Ramos (cell line): ENCODE data around the gene SMIM9.

ENCODE experiments used
- in situ Hi-C: fragments of 300-500 bp; cut with MboI; formaldehyde crosslinking; loops from one replicate; pipeline ENCODE4 v1.14.3; 2022; ENCODE audit warnings: low sequenced_read_pairs; ENCODE audit not compliant: unreplicated experiment

Gene SMIM9

DNA sequence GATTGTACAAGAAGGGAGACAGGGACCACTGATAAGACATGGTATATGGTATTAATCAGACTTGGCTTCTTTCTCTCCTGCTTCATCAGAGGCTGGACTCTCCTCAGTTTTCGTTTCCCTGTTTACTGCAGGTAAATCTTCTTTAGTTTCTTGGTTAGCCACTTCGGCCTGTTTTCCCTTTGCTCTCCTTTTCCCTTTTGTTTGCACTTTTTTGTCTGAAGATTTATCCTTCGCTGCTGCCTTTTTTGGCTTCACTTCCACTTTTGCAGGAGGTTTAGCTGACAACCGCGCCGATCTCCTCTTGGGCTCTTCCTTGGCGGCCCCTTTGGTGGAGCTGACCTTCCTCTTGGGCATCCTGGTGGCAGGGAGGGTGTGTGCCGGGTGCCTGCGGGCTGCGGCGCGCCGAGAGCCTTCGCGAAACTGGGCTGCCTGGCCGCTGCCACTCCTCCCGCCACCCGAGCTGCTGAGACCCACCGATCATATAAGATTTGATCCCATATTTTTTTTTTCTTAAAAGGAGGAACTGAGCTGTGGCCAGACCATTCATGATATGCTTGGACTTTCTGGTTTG is 17.3 kb downstream of the SMIM9 start:
- in situ Hi-C loops = loop anchor here (10.0 kb wide), 1 partner anchor 58 kb away; no protein-coding TSS in a partner anchor

DNA sequence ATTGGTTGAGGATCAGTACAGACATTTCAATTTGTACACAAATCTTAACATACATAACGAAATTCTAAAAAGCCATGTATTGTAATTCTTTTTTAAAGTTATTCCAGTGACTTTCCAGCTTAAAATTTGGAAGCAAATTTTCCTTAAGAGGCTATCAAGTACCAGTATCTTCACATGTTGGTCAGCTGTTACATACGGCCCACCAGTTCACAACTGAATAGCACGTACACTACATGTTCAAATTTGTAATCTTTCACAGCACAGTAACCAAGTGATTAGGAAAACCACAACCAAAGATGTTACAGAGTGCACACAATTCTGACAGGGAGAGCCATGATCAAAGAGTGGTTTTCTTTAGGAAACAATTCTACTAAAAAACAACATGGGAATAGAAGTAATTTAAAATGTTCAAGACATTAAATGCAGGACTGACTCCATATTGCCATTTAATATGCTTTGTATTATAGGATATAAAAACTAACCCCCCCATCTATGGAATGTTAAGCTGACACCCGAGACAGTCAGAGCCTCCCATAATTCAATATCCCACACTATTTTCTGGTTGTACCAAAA is 18.1 kb downstream of the SMIM9 start:
- in situ Hi-C loops = loop anchor here (10.0 kb wide), 1 partner anchor 58 kb away; no protein-coding TSS in a partner anchor

DNA sequence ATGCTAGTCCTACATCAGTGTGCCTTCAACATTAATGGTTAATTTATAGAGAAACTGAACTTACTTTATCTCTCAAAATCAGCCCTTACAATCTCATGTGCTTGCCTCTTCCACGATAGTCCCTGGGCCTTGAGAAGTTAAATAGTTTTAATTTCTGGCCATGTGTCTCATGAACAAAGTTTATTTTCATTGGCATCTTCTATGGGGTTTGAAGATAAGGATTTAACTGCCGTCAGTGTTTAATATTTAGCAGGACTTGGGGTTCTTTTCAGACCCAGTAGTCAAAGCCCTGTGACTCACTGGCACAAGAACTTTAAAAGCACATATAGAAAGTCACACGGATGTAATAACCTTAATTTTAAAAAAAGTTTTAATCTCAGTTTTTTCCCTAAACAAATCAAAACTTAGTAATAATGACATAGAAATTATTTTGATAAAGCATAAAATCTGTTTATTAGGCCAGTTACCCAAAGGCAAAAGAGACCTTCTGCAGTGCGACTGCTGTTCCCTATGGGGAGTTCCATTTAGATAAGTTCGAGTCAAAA is 19.1 kb downstream of the SMIM9 start:
- in situ Hi-C loops = loop anchor here (10.0 kb wide), 1 partner anchor 59 kb away; no protein-coding TSS in a partner anchor

DNA sequence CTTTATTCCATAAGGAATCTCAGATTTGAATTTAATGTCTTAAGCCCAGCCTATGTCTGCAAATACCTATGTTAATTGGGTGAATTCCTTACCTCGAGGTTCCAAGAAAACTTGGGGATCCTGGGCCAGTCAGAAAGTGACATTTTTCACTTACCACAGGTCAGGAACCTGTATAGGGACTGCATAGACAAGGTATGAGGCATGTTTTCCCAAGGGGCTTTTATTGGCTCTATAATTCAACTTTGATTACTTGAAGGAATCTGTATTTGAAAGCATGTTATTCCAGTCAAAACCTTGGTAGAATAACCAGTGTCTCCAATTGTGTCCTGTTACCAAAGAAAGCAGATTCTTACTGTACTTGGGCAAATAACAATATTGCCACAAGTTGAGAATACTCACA is 20.7 kb downstream of the SMIM9 start:
- in situ Hi-C loops = loop anchor here (10.0 kb wide), 1 partner anchor 61 kb away; no protein-coding TSS in a partner anchor

DNA sequence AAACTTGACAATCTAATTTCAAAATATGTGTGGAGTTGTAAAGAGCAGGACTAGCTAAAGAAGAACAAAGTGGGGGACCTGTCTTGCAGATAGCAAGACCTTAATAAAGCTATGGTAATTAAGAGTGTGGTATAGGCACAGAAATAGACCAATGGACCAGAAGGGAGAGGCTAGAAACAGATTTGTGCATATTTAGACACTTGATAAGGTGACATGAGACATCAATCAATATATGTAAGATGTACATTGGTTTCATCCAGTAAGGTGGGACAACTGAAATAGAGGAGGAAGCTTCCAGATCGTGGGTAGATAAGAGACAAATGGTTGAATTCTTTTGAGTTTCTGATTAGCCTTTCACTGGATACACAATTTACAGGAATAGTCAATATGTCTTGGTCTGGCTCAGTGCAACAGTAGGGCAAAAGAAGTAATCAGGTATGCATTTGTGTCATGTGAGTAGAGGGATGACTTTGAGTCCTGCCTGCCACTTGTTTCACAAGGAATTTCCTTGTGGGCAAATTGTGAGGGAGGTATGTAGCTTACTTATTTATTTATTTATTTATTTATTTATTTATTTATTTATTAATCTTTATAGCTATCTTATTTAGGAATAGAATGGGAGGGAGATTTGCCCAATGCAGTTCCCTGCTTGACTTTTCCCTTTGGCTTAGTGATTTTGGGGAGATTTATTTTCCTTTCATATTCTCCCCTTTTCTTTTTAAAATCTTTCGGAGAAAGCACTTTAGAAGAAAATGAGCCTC is 21.9 kb downstream of the SMIM9 start:
- in situ Hi-C loops = loop anchor here (10.0 kb wide), 1 partner anchor 62 kb away; no protein-coding TSS in a partner anchor

DNA sequence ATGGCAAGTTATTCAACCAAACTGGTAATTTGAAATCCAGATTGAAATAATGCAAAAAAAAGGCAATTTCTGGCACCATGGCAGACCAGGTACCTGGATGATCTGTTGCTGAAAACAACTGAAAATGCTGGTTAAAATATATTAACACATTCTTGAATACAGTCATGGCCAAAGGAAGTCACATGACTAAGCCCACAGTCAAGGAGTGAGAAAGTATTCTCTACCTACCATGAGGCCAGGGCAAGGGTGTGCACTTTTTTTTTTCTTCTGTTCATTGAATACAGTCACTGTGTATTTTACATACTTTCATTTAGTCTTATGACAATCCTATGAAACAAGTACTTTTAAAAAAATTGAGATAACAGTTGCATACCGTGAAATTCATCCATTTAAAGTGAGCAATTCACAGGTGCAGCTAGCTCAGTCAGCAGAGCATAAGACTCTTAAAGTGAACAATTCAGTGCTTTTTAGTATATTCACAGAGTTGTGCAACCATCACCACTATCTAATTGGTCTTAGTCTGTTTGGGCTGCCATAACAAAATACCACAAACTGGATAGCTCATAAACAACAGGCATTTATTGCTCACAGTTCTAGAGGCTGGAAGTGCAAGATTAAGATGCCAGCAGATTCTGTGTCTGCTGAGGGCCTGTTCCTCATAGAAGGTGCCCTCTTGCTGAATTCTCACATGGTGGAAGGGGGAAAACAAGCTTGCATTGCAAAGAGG is 24.4 kb downstream of the SMIM9 start:
- in situ Hi-C loops = loop anchor here (10.0 kb wide), 1 partner anchor 65 kb away; no protein-coding TSS in a partner anchor

DNA sequence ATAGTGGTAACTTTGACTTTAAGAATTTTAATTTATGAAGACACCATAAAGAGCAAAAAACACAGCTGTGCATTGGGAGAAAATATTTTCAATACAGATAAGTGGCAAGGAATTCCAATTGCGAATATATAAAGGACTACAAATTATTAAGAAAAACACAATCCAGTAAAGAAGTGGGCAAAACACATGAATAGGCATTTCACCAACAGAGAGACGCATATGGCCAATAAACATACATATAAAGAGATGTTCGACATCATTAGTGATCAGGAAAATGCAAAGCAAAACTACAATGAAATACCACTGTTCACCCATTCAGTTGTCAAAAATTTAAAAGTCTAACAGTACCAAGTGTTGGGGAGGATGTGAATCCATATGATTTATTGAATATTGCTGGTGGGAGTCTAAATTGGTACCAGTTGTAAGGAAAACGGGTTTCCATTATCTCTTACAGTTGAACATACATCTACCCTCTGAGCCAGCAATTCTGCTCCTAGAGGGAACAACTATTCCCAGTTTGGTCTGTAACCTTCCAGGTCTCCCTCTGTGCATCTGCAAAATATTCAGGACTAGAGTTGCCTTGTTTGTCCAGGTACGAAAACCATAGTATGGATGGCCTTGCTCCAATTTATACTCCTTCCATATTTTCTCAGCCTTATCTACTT is 27.5 kb downstream of the SMIM9 start:
- in situ Hi-C loops = no loop called here

DNA sequence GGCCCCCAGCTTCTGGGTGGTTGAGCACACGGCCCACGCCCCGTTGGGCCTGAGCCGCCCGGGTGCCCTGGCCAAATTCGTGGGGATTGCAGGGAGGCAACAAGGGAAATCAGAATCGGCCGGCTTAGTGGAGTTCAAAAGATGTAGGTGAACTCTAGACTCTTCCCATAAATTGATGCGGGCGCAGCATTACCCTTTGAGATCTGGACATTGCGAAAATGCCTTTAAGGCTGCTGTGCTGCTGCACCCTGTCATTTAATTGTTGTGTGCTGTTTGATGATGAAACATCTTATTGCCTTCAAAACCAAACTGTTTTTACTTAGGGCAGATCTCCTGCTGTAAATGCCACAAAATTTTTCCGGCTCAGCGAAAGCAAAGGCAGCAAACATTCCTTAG is 28.8 kb downstream of the SMIM9 start:
- in situ Hi-C loops = no loop called here

DNA sequence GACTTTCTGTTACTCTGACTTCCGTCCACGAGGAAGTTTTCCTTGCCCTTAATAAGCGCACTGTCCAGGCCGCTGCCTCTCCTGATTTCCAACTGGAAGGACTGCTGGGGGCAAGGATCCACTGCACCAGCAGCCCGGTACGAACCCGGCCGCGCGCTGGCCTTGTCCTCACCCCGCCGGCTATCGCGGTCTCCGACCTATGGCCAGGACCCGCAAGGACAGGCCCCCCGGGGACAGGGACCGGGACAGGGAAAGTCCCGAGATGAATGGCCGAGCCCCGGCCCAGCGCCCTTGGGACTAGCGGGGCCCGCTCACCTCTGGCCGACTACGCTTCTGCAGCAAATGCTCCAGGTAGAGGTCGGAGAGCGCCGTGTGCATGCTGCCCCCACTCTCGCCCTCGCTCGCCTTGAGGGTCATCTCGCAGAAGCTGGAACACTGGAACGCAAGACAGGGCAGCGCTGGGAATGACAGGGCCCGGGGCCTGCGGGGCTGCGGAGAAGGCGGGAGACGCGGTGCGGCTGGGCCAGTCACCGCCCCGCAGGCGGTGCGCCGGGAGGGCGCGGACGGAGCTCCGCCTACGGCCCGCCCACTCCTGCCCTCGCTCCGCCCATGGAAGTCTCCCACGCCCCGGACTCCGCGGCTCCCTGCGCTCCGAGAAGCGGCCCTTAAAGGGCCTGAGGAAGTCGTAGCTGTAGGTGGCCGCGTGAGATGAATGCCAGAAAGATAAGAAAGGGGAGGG is 29.3 kb downstream of the SMIM9 start, which contains the start of gene MPP1:
TSS of gene MPP1 (minus strand) at position 529 of the 739 bp plus-strand sequence. CDS start at position 417, 112 bp downstream.
- in situ Hi-C loops = no loop called here

DNA sequence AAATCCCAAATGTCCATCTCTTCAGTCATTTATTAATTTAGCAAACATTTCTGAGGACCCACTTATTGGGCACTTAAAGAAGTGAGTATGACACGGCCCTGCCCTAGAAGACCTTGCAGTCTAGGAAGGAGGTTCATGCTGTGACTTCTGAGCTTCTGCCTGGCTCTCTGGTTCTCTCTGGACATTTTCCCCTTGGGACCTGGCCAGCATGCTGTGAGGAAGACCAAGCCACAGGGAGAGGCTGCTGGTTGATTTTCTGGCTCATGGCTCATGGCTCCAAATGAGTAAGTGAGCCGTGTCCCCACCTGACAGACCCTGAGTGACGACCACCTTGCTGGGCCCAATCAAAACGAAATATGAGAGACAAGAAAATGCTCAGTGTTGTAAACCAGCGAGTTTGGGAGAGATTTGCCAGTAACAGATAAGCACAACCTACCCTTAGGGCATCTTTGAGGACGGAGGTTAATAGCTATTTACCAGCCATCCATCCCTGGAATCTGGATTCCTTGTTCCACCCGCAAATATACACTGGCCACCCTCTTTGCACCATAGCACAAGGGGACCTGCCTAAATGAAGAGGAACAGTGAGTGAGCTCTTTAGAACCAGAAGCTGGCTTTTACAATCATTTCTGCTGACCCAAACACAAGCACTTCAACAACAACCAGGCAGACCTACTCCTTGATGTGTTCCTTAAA is 30.1 kb downstream of the SMIM9 start:
- in situ Hi-C loops = no loop called here

DNA sequence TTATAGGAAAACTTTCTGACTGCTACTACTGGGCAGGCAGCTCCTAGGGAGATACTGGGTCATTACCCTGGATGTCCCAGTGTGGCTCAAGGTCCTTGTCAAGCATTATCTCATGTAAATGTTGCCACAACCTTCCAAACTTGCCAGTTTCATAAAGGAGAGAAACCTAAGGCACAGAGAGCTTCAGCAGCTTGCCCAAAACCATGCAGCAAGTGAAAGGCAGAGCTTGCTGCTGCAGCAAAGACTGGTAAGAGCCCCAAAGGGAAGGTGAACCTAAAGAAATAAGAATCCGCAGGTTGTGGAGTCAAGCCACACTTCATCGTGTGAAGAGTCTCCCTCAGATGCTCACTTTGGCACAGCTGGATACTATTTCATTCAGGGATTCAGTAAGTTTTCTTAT is 31.5 kb downstream of the SMIM9 start:
- in situ Hi-C loops = no loop called here

DNA sequence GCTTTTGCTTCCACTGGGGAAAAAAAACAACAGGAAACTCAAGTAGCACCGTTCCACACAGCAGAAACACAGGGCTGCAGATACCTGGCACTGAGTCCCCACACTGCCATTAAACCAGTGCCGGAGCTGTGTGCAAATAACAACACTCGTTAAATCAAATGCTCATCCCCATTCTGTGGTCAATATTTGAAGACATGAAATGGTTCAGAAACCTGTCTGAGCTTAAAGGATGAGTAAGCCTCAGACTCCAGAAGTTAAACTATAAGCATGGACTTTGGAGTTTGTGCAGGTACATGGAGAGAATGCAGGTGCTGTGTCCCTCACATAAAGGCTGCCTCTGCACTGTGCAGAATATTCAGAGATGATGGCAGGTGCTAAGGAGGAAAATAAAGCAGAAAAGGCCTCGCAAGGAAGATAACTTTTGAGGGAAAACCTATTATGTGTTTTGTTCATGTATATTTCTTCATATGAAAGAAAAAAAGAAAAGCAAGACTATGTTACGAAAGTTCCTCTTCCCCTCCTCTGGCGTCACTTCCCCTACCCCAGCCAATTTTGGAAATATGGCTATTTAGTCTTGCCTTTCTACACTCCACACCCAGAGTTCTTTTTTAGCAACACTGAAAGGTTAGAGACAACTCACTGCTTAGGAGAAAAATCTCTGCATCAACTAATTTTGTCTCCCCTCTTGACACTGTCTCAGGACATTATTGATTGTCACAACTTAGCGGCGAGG is 33.8 kb downstream of the SMIM9 start:
- in situ Hi-C loops = no loop called here

DNA sequence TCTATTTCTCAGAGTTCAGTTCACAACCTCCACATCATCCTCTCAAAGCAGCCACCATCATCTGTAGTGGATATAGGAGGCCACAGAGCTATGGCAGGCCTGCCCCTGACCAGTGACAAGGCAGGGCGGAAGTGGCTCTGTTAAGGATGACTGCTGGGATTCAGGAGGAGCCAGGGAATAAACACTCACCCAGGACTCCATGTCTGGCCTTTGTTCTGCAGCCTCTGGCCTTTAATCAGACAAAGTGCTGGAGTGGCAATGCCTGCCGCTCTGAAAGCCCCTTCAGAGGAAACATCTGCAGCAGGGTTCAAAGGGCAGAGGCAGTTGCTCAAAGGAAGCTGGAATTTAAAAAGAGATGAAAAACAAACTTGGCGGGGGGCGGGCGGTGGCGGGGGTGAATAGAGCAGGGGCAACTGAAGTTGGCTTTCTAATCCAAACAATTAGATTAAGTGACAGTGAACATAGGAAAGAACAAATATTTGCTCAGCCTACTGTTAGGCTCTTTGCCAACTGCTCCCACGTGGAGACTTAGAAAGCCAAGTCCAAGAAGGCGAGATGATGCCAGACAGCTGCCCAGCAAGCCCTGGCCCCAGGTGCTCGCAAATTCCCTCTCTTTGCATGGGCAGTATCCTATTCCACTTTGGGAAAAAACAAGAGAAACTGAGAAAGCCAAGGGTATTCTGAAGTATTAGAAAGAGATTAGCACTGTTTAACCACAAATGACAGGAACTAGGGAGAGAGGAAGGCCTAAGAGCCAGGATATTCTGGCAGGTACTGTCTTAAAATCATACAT is 34.7 kb downstream of the SMIM9 start:
- in situ Hi-C loops = no loop called here

DNA sequence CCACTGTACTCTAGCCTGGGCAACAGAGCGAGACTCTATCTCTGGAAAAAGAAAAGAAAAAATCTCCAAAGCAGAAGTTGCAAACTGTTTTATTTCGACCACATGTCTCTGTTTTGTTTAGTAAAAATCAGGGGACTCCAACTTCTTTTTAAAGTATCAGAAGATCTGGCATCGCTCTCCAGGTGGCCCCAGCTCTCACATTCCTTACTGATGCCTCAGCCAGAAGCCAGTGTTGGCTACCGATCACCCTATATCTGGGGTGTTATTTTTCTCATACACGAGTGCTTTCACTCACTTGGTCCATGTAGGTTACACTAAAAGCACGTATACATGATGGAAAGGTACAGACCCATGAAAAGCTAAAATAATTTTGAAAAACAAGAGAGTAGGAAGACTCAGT is 37.5 kb downstream of the SMIM9 start:
- in situ Hi-C loops = no loop called here

DNA sequence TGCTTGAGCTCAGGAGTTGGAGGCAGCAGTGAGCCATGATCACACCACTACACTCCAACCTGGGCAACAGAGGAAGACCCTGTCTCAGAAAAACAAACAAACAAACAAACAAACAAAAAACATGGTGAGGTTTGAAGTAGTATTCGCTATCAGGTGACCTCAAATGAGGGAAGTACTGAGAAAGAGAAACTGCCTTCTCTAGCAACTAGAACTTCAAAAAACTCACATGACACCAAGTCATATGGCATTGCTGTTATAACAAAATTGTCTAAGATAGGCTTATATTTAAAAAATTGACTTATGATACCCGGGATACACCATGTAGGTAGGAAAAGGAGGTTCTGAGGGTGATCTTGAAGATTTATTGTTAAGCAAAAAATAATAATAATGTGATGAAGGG is 39.4 kb downstream of the SMIM9 start:
- in situ Hi-C loops = no loop called here

DNA sequence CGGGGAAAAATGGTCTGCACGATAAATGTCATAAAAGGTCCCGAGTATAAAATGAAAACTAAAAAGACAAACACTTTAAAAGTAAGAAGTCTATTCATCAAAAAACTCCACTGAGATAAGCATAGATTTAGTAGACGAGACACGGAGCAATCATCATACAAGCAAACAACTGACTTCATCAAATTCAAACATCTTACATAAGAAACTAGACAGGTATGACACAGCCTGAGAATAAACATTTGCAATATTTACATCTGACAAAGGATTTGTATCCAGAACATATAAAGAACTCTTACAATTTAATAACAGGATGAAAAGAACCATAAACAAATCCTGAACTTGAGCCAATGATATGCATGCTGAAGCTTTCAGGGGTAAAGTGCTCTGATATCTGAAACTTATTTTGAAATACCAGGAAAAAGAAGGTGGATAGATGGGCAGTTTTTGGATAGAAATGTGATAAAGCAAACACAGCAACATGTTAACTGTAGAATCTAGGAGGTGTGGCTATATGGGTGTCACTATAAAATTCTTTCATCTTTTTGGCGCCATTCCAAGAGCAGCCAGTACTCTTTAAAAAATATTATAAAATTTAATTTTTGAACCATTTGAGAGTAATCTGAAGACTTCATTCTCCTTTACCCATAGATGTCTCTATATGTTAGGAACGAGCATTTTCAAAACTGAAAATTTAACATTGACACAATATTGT is 41.2 kb downstream of the SMIM9 start:
- in situ Hi-C loops = no loop called here
